Adrenal gland (tissue), 12 donors: Measurements from ENCODE around the gene MKX. TPM values are rescaled to one million over a fixed set of nuclear protein-coding genes. Genes with fewer than 3 reads are reported as not detected.

Source experiments
- DNase-seq, 7 donors: peaks; one replicate each; pipeline ENCODE4 v3.0.0-alpha.2; 2019 to 2020
- H3K27ac ChIP-seq, 5 donors: fragments of 200-600 bp; sonication (generic) in 4 of 5; 1 replicate in 3 of 5; 2 replicates in 2 of 5; pipeline versions ENCODE4 v1.5.1 to v1.8.0; 2016 to 2020; ENCODE audit warnings: mild to moderate bottlenecking in 1 of 5
- H3K27me3 ChIP-seq: fragments of 200-600 bp; 2 replicates; pipeline ENCODE4 v1.8.0; 2021
- H3K36me3 ChIP-seq, 2 donors: fragments of 200-600 bp; replicated peaks in 1 of 2; 1 replicate in 1 of 2; 2 replicates in 1 of 2; pipeline versions ENCODE4 v1.5.1 to v1.8.0; 2018 to 2022
- H3K4me1 ChIP-seq, 2 donors: fragments of 200-600 bp; replicated peaks in 1 of 2; 1 replicate in 1 of 2; 2 replicates in 1 of 2; pipeline versions ENCODE4 v1.5.1 to v1.8.0; 2018 to 2021
- H3K4me3 ChIP-seq, 4 donors: fragments of 200-600 bp; sonication (generic) in 3 of 4; one replicate each; pipeline ENCODE4 v1.5.1; 2016 to 2018
- H3K9me3 ChIP-seq, 3 donors: fragments of 200-600 bp; sonication (generic) in 1 of 3; replicated peaks in 1 of 3; 1 replicate in 2 of 3; 2 replicates in 1 of 3; pipeline versions ENCODE4 v1.5.1 to v1.8.0; 2016 to 2021
- CTCF ChIP-seq, 6 experiments: fragments of 450-650 bp in 4 of 6; fragments of 200-600 bp in 2 of 6; sonication (generic) in 1 of 6; IDR thresholded peaks; 1 replicate in 5 of 6; 2 replicates in 1 of 6; pipeline versions ENCODE4 v1.5.1 to v1.8.0; 2016 to 2021; ENCODE audit warnings: antibody characterized with exemption in 6 of 6, mild to moderate bottlenecking in 2 of 6, moderate library complexity in 1 of 6
- POLR2A ChIP-seq, 2 donors: fragments of 450-650 bp; IDR thresholded peaks; one replicate each; pipeline ENCODE4 v1.6.1; 2017; ENCODE audit warnings: antibody characterized with exemption in 2 of 2, mild to moderate bottlenecking in 2 of 2, moderate library complexity in 1 of 2
- WGBS, 4 donors: extraction: QIAGEN DNeasy Blood & Tissue Kit in 2 of 4; methylation state at CpG; one replicate each; pipeline versions ENCODE4 v1.1.5 to v1.1.7; 2013 to 2017; 5-methylcytosine and 5-hydroxymethylcytosine counted together
- intact Hi-C, 2 donors: fragments of 100-400 bp; cut with DNase I; formaldehyde crosslinking; loops; one replicate each; pipeline versions ENCODE4 v1.14.1 to v1.15.0; 2022 to 2023
- polyA plus RNA-seq, 3 donors: library from polyadenylated mRNA; stranded (reverse); fragments of 200-250 nt in 2 of 3; fragments of 350-450 nt in 1 of 3; fragmentation: Illumina TruSeq in 1 of 3; extraction: RNeasy Lipid Tissue Mini Kit (QIAGEN cat#74804) in 1 of 3; gene quantifications; one replicate each; pipeline ENCODE4 v1.2.3, GENCODE V29; 2013 to 2014
- total RNA-seq, 9 donors: library from RNA; depleted of rRNA in 4 of 9; stranded (reverse); fragments of >200 nt in 4 of 9; fragments of 120-200 nt in 1 of 9; fragmentation: NEBNext Ultra II Directional in 1 of 9; extraction: Animal tissue kit (Norgen Biotek cat#: 25700) in 1 of 9; gene quantifications; one replicate each; pipeline versions ENCODE4 v1.1.0 to v1.2.4, GENCODE V29; 2013 to 2023
- donor health status: healthy with polysubstance abuse.
- donor health status: Bipolar disorder and iron deficiency.
- donor health status: DM: yes; HTN: yes; CAD: no.
- donor health status: DM: no; HTN: no; CAD: no.
- donor health status: DM: no; HTN: no; CAD: no.
- donor health status: DM: yes; HTN: yes; CAD: no.

The MKX gene
- total and polyA plus RNA-seq, 12 donors, result 0.06 to 5.4 (median 1.3) TPM

- WGBS, 4 donors, result 29 to 42% (median 39%) methylated on average over 2 of the region's 2 CpGs
Measured at GRCh38 chr10:27643301-27643700, 102.3 kb downstream of the MKX start.

GRCh38 chr10:27642023-27642589 lies 103.5 kb downstream of the MKX start:
- H3K9me3 ChIP-seq, result no peaks in the 10 kb centered on the region
- DNase-seq, result no peak
- intact Hi-C loops, result no loop called here
- 85 to 93% (median 91%) methylated on average over 2 of the region's 2 CpGs for WGBS, 4 donors
- H3K4me1 ChIP-seq, result no peaks in the 10 kb centered on the region
- no peaks in the 10 kb centered on the region for H3K27me3 ChIP-seq
- H3K4me3 ChIP-seq, result no peak overlapping the region
- H3K27ac ChIP-seq, result no peak overlapping the region
- no peaks in the 10 kb centered on the region for H3K36me3 ChIP-seq
- TF ChIP-seq POLR2A (IDR thresholded peaks at IDR 0.05) (no peak), CTCF (IDR thresholded peaks at IDR 0.05) (no peak)

More at GRCh38 chr10:27643301-27643700, 102.3 kb downstream of the MKX start:
- Histone ChIP-seq H3K4me1 (no peaks in the 10 kb centered on the region), H3K27ac (no peak overlapping the region), H3K27me3 (no peaks in the 10 kb centered on the region), H3K4me3 (no peak overlapping the region), H3K9me3 (no peaks in the 10 kb centered on the region), H3K36me3 (no peaks in the 10 kb centered on the region)
- TF ChIP-seq CTCF (IDR thresholded peaks at IDR 0.05), result no peak
- TF ChIP-seq POLR2A (IDR thresholded peaks at IDR 0.05), result no peak
- intact Hi-C loops, result no loop called here
- no peak for DNase-seq

GRCh38 chr10:27638071-27638750 lies 107.4 kb downstream of the MKX start:
- no peaks in the 10 kb centered on the region for H3K36me3 ChIP-seq
- intact Hi-C loops, result no loop called here
- no peaks in the 10 kb centered on the region for H3K9me3 ChIP-seq
- TF ChIP-seq POLR2A (IDR thresholded peaks at IDR 0.05) (no peak), CTCF (IDR thresholded peaks at IDR 0.05) (no peak)
- no peak for DNase-seq
- H3K4me1 ChIP-seq, result no peaks in the 10 kb centered on the region
- no peak overlapping the region for H3K27ac ChIP-seq
- H3K27me3 ChIP-seq, result no peaks in the 10 kb centered on the region
- H3K4me3 ChIP-seq, result no peak overlapping the region
- 69 to 77% (median 72%) methylated on average over 3 of the region's 3 CpGs for WGBS, 4 donors

- 57 to 74% (median 63%) methylated on average over 2 of the region's 2 CpGs for WGBS, 4 donors
- Histone ChIP-seq H3K4me3 (no peak overlapping the region), H3K27ac (no peak overlapping the region), H3K4me1 (no peaks in the 10 kb centered on the region), H3K27me3 (no peaks in the 10 kb centered on the region), H3K36me3 (no peaks in the 10 kb centered on the region), H3K9me3 (no peaks in the 10 kb centered on the region)
- intact Hi-C loops, result no loop called here
- no peak for DNase-seq
- TF ChIP-seq POLR2A (IDR thresholded peaks at IDR 0.05), result no peak
- no peak for TF ChIP-seq CTCF (IDR thresholded peaks at IDR 0.05)
Measured at GRCh38 chr10:27637601-27638000, 108.0 kb downstream of the MKX start.
